GM20431 (cell line): ENCODE data around the gene IL11.
"Not testable (repeated sequence)": the region's sequence is repeated elsewhere in the genome, so short reads cannot be mapped to it uniquely, and the experiment has no call there.

Experiments used
- in situ Hi-C: fragments of 300-500 bp; cut with MseI, MboI; formaldehyde crosslinking; loops from one replicate; pipeline ENCODE4 v1.15.0; 2020; ENCODE audit warnings: low sequenced_read_pairs; ENCODE audit not compliant: unreplicated experiment

Gene IL11

DNA sequence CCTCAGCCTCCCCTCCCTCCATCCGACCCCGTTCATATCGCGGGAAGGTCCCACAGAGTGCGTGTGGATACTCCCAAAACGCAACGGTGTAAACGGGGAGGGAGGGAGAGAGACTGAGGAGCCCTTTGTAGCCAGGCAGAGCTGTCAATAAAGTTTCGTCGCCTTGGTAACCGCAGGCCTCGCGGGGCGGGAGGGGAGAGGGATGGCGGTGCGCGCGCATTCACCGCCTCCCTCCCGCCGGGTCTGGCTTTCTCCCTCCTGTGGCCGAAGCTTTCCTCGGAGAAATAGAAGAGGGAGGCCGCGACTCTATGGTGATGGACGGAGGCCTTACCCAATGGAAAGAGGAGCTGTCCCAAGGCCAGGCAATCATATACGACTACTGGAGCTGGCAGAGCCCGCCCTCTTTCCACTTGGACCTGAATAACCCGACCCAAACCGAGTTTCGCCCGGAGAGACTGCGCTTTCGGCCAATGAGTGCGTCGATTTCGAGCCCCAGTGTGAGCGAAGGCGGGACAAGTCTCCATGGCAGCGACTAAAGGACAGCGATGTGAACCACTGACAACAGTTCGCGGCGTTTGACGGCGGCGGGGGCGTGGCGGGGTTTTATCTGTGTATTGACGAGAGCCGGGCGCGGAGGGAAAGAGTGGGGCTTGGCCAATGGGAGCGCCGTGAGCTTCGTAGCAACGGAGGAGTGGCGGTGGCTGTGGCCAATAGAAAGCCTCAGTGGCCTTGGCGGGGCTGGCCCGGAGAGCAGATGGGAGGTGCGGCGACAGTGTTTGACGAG, 31.0 kb downstream of the IL11 start, which contains the start of gene KMT5C:
TSS of gene KMT5C (plus strand) at position 772 of the 784 bp plus-strand sequence. CDS start 2,061 bp downstream, outside the sequence.
- in situ Hi-C loops, result no loop called here

DNA sequence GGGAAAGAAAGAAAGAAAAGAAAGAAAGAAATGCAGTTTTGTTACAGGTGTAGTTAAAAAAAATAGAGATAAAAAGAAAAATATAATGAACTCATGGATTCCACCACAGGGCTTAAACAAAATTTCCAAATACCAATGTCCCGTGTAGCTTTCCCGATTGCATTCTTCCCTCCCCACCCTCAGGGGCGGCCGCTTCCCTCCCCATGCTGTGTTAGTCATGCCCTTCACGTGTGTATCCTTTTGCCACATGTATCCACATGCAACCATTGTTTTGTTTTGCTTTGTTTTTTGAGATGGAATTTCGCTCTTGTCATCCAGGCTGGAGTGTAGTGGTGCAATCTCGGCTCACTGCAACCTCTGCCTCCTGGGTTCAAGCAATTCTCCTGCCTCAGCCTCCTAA, 34.2 kb downstream of the IL11 start:
- in situ Hi-C loops, result no loop called here

DNA sequence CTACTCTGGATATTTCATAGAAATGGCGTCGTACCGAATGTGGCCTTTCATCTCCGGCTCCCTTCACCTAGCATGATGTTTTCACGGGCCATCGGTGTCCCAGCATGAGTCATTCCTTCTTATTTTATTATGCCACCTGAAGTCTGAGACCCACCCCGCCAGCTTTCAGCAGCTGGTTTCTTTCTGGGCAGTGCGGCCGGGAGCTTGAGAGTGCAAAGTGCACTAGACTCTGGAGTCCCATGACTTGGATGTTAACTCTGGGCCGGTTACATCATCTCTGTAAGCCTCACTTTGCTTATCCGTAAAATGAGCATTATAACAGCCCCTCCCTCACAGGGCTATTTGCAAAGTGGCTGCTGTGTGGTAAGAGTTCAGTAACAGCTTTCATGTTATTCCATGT, 36.4 kb downstream of the IL11 start:
- in situ Hi-C loops, result no loop called here

DNA sequence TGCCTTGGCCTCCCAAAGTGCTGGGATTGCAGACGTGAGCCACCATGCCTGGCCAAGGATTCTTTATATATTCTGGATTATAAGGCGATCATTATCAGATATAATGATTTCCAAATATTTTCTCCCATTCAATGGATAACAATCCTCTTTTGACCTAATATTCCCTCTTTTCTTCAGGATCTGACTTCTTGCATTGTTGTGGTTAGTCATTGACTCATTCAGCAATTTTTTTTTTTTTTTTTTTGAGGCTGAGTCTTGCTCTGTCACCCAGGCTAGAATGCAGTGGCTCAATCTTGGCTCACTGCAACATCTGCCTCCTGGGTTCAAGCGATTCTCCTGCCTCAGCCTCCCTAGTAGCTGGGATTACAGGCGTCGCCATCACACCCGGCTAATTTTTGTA, 40.5 kb downstream of the IL11 start:
- in situ Hi-C loops, result not testable (repeated sequence)

DNA sequence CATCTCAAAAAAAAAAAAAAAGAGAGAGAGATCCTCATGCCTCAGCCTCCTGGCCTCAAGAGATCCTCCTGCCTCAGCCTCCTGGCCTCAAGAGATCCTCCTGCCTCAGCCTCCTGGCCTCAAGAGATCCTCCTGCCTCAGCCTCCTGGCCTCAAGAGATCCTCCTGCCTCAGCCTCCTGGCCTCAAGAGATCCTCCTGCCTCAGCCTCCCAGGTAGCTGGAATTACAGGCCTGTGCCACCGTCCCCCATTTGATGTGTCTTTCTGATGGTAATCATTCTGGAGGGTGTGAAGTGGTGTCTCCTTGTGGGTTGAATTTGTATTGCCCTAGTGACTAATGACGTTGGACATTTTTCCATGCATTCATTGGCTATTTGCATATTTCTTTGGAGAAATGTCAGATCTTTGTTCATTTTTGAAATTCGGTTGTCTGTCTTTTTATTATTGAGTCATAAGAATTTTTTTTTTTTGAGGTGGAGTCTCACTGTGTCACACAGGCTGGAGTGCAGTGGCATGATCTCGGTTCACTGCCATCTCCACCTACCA, 41.4 kb downstream of the IL11 start:
- in situ Hi-C loops, result not testable (repeated sequence)

DNA sequence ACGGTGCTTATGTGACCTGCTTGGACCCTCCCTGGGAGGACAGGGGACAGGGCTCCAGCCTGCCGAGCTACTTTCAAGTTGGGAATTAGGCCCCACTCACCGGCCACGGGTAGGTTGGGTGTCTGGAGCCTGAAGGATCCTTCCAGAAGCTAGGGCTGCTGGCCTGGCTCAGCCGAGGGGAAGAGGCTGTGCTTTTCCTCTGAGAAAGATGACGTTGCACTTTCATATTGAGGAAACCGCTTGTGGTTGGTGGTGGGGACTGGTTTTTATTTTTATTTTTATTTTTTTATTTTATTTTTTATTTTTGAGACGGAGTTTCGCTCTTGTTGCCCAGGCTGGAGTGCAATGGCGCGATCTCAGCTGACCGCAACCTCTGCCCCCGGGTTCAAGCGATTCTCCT, 45.1 kb downstream of the IL11 start, which contains the start of gene TMEM150B:
TSS of gene TMEM150B (minus strand) at position 170 of the 400 bp plus-strand sequence. CDS start 4,305 bp downstream, outside the sequence.
- in situ Hi-C loops, result no loop called here

DNA sequence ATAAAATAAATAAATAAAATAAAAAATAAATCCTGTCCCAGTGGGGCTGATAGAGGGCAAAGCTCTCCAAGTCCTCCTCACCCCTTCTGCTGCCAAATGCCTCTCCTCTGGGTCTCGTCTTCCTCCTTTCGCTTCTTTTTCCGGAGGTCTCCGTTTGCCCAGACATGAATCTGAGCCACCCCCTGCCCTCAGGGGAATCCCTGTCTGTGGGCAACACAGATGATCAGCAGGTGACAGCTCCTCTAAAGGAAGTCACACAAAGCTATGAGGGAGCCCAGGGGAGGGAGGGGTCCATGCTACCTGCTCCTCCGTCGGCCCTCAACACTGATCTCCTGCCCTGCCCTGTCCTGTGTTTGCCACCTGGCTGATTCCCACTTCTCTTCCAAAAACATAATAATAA, 45.6 kb downstream of the IL11 start:
- in situ Hi-C loops, result no loop called here

DNA sequence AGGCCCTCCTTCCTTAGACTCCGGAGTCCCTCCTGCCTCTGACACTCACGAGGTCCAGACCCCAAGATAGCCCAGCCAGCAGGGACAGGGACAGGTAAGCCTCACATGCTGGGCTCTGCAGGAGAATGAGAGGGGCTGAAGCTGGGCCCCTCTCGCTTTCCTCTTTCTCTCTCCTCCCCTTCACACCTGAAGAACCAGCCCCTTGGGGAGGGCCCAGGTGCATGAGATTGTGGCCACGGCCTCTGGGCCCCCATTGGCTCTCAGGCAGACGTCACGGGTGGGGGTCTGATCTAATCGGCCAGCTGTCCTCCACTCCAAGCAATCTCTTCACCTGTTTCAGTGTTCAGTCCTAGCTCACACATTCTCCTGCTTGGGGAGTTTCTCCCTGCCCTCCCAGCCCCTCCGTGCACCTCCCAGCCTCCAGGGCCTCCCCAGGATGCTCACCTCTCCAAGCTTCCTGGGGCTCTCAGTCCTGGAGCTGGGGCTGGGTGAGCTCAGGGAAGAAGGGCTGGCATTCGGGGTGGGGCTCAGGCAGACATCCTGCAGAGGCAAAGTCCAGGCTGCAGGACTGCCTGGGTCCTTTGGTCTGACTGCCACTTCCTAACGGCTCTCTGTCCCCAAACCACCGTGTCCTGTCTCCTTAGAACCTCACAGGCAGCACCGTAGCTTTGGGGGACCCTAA, 47.9 kb downstream of the IL11 start:
- in situ Hi-C loops, result no loop called here

DNA sequence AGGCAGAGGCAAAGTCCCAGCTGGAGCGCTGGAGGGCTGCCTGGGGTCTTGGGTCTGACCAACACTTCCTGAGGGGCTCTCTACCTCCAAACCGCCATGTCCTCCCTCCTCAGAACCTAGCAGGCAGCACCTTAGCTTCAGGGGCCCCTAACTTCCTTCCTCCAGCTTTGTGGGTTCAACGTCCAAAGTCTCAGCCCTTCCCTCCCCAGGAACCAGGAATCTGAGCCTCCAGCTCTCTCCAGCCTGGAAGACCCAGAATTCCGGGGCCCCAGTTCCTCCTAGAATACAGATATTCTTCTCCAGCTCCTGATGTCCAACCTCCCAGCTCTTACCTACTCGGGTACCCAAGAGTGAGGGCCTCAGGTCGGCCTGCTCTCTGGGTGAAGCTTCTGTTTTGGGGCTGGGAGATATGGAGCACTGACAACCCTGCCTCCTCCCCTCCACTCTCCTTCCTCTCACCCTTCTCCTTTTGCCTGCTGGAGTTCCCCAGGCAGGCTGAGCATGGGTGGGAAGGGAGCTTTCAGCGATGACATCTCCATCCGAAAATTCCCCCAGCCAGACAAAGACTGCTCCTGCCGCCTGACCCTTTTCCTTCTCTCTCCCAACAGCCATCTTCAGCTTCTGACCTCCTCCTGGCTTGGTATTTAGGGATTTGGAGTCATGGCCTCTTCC, 48.7 kb downstream of the IL11 start:
- in situ Hi-C loops, result no loop called here

DNA sequence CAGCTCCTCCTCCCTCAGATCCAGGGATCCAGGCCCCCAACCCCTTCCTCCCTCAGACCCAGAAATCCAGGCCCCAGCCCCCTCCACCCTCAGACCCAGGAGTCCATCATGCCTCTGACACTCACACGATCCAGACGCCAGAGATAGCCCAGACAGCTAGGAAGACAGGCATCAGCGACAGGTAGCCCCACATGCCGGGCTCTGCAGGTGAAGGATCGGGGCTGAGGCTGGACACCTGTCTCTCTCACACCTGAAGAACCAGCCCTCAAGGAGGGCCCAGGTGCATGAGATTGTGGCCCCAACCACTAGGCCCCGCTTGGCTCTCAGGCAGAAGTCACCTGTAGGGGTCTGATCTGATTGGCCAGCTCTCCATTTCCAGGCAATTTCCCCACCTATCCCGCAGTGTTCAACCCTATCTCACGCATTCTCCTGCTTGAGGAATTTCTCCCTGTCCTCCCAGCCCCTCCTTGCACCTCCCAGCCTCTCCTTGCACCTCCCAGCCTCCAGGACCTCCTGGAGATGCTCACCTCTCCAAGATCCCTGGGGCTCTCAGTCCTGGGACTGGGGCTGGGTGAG, 49.3 kb downstream of the IL11 start:
- in situ Hi-C loops, result no loop called here

DNA sequence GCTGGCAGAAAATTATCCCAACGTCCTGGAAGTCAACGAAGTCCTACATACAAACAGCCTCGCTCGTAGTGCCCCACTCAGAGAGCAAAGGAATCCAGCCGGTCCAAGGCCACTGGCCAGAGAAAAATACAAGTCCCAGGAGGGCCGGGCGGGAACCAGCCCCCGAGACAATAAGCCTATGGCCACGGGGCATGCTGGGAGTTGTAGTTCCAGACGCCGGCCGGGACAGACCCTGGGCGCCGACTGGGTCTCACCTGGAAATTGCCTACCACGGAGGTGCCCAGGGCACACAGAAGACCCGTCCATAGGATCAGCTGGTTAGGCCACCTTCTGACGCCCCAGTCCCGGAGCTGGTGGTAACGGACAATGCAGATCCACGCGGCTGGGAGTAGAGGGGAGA, 50.5 kb downstream of the IL11 start:
- in situ Hi-C loops, result no loop called here

DNA sequence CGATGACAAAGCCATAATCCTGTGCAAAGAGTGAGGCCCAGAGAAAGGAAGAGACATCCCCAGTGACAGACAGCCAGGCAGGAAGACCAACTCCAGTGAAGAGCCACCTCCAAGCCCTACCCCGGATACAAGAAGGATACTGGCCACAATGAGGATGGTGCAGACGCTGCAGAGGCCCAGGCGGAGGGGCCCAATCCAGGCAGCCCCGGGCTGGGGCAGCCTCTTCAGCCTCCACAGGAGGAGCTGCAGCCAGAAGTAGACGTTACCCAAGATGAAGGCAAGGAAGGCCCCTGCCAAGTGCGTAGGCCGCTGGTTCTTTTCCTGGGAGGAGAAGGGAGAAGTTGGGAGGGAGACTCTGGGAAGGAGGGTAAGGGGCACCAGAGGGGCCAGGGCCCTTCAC, 53.6 kb downstream of the IL11 start:
- in situ Hi-C loops, result no loop called here

DNA sequence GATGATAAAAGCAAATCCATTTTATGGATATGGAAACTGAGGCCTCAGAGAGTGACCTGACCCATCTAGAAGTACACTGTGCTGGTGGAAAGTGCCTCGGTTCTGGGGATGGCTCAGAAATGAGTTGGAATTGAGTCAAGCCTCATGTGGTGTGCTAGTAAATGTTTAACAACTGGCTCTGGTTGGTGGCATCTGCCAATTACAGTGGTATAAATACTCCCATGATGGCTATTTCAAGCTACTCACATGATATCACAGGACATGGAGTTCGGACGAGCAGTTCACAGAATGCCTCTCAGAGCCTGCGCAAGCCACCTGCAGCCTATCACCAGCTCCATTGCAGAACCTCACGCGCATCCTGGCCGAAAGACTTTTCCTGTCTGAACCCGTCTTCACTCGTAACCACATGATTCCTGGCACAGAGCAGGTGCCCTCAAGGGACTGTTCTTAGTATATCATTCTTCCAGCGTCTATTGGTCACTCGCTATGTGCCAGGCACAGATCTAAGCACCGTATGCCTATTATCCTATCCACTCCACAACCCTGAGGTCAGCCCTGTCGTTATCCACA, 54.2 kb downstream of the IL11 start:
- in situ Hi-C loops, result no loop called here

DNA sequence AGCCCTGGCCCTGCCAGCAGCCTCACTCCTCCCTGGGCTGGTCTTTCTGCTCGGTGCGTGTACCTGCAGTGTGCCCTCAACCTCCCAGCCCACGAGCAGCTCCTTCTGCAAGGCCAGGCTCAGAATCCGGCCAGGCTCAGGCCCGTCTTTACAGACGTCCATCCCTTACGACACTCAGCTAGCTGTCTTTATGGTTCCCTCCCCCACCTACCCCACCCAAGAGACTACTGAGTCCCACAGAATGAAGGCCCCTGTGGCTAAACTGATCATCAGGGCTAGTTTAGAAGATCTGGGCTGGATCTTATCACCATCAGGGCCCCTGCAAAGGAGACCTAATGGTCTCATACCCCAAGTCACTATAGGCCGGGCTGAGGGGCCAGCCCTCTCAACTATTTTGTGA, 55.9 kb downstream of the IL11 start:
- in situ Hi-C loops, result no loop called here
